DMS153 treated with DMSO at 0.1 percent for 48 hours (cell line): Measurements from ENCODE around the gene KDM1A.

Source experiments
- DNase-seq: peaks from one replicate; lab custom pipeline; 2025; ENCODE audit not compliant: unreplicated experiment; lab: John Stamatoyannopoulos, UW

Gene KDM1A

DNA sequence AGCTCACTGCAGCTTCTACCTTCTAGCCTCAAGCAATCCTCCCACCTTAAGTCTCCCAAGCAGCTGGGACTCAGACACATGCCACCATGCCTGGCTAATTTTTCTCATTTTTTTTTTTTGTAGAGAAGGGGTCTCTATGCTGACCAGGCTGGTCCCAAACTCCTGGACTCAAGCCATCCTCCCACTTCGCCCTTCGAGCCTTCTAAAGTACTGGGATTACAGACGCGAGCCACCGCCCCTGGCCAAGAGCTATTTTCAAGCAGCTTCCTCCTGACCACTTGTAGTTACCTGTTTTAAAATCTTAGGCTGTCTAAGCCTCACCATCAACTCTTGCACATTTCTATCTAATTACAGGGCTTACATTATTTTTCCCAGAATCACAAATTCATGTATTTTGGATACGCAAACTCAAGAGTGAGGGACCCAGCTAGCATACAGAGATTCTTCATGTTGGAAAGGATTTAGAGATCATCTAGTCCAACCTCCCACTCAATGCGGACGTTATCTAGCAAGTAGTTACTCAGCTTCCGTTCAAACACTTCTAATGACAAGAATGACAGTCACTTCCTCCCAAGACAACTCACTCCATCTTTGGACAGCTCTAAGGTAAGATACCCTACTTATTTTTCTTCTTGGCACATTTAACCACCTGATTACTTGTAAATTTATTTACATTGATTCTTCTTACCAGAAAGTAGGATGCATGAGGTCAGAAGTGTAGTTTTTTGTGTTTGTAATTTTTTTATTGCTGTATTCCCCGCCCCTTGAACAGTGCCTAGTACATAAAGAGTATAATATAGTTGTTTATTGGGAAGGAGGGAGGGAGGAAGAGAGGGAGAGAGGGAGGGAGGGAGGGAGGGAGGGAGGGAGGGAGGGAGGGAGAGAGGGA is 84.0 kb downstream of the KDM1A start:
- no peak for DNase-seq

DNA sequence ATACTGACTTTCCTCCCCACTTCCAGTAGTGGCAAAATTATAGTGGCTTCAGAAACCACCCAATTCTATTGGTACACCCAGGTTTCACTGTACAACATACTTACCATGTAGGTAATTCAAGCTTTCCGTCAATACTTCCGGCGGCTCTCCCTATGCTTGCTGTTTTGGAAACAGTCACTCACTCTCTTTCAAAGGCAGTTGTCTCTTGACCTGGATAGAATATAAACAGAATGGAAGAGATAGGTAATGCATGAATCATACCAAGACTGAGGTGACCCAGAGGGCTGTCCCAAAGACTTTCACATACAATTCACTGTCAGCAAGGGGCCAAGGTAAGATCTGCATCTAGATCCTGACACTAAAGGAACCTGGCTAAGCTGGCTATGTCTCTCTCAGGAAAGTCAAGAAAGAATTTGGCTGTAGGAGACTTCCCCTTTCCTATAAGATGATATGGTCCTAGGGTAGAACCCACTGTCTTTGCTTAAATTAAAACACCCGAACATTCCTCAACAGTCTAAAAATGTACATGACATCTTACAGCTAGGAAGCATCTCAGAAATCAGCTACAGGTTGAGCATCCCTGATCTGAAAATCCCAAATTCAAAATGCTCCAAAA is 89.8 kb downstream of the KDM1A start:
- no peak for DNase-seq

DNA sequence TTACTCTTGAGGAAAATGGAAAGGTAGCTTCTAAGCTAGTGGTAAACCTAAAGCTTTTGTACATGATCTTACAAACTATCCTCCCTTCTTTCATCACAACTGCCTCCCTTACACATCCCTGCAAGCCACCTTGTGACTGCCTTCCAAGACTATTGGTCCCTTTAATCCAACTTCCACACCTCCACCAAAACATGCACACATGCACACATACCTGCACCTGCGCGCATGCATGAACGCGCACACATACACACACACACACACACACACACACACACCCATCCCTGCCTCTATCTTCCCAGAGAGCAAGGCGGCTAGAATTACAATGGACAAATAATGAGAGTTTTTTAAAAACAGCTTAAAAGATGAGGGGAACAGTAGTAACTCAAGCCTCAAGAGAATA is 91.1 kb downstream of the KDM1A start:
- no peak for DNase-seq

DNA sequence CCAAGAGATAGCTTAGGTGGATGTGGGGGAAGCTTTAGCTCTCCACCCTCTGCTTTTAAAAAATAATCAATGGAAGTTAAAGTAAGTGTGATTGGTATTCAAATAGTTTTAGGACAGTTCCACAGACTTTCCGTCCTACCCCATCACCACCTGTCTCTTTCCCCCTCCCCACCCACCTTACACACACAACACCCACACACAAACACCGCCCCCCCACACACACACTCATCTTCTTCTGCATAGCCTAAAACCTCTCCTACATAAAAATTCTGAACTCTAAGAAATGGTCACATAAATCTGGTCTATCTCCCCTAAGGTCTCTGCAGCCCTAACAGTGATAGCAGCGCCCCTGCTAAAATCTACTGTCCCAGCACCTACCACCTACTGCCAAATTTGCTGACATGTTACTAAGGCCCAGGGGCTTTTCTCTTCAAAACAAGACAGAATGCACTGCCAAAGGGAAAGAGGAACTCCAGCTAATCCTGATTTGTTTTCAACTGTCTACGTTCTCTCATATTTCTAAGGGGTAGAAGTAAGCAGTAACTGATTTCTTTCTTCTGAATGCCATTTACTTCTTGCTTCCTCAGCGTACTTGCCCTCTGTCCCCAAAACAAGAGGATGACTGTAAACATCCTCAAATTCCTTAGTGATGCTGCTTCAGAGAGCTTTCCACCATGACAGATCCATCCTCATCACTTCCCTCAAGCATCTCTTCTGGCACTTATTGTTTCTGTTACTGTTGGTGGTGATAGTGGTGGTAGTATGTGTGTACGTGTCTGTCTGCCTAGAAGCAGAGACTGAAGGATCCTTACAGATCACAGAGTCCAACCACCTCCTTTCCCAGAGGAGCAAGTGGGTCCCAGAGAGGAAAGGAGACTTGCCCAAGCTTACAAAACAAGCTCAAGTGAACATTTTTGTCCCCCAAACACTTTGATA is 92.6 kb downstream of the KDM1A start:
- no peak for DNase-seq

DNA sequence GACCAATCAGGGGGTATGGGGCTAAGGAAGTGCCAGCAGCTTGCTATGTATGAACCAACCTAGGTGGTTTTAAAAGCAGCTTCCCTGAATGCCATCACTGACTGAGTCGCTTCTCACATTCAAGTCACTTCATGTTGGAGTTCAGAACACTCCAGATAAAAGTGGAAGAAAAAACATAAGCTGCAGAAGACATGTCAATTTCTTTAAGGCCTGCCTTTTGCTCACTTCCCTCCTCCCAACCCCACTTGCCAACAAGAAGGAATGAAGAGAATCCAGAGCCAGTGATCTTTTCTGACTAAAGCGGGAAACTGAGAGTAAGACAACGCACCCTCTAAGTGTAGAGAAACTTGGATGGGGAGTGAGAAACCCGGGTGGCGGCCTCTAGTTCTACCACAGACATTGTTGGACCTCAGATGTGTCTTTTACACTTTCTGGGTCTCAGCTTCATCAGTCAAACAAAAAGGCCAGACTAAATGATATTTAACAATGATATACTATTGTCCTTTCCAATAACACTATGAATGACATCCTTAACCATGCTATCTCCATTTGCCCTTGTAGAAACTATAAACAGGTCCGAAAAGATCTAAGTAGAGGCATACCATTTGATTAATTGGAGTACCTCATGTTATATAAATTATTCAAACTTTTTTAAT is 95.3 kb downstream of the KDM1A start:
- DNase-seq = no peak

DNA sequence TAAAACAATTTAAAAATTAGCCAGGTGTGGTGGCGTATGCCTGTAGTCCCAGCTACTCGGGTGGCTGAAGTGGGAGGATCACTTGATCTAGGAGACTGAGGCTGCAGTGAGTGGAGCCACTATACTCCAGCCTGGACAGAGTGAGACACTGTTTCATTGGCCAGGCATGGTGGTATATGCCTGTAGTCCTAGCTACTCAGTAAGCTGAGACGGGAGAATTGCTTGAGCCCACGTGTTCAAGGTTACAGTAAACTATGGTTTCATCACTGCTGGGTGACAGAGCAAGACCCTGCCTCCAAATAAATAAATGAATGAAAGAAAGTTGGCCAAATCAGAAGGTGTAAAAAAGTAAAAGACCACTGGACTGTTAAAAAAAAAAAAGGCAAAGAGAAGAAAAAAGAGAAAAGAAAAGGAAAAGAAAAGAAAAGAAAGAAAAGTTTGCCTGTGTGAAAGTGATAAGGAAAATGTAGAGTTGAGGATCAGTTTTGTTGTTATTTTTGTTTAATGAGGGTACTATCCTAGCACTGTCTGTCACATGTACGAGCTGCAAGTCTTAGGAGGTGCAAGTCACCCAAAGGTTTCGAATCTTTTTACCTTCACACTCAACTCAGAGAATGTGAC is 97.1 kb downstream of the KDM1A start:
- DNase-seq = no peak

DNA sequence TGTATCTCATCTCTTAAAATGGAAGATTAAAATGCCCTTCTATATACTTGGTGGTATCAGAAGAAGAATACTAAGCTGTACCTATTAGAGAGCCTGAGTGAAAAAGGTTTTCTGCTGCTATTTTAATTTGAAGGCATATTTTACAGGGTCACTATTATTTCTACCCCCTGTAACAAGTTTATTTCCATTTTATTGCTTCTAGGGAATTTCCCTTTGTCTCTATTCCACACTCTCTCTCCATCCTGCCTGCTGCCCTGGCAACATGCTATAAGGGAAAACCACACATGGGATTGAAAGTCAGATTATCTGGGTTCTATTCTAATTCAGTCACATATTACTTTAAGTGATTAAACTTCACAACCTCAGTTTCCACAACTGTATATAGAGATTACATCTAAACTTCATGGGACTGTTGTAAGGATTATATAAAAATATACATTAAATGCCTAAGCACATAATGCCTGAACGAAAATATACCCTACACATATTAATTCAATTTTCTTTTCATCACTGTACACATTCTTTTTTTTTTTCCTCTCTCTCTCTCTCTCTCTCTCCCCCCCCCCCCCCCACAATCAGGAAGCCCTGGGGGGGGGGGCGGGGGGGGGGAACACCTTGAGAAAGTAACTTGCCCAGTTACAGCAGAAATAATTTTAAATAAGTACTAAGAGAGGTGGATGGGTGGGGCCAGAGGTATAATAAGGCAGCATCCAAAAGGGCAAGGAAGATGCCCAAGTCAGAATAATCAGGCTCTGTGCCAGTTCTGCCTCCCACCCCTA is 97.8 kb downstream of the KDM1A start:
- no peak for DNase-seq

- no peak for DNase-seq
Observed at GRCh38 chr1:23118407-23118806, 99.1 kb downstream of the KDM1A start.

DNA sequence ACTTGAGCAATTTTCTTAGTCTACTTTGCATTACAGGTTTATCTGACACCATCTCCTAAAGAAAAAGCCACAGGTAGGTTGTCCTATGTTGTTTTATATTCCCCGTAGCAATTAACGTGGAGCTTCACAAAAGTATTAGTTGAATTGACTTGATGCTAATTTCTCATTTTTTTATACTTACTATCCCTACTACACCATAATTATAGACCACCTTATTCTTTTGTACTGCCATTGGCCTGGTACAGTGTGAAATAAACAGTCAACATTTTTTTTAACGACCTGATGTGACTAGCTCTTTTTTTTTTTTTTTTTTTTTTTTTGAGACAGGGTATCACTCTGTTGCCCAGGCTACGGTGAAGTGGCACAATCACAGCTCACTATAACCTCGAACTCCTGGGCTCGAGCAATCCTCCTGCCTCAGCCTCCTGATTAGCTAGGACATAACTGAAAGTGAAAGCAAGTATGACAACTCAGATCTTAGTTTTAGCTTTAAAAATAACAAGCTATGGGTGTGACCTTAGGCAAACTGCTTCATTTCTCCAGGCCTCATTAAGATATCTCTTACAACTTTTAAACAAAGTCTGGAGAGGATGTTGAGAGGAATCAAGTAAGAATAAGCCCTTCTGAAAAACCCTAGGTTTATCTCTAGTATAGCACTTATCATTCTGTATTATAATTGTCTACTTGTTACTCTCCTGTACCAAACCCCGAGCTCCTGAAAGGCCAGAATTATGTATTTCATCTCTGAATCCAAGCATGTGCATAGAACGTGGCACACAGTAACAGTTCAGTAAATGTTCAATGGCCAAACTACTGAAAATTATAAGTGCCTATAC is 99.9 kb downstream of the KDM1A start:
- DNase-seq = no peak

- no peak for DNase-seq
Observed at GRCh38 chr1:23120383-23120782, 101.1 kb downstream of the KDM1A start.

DNA sequence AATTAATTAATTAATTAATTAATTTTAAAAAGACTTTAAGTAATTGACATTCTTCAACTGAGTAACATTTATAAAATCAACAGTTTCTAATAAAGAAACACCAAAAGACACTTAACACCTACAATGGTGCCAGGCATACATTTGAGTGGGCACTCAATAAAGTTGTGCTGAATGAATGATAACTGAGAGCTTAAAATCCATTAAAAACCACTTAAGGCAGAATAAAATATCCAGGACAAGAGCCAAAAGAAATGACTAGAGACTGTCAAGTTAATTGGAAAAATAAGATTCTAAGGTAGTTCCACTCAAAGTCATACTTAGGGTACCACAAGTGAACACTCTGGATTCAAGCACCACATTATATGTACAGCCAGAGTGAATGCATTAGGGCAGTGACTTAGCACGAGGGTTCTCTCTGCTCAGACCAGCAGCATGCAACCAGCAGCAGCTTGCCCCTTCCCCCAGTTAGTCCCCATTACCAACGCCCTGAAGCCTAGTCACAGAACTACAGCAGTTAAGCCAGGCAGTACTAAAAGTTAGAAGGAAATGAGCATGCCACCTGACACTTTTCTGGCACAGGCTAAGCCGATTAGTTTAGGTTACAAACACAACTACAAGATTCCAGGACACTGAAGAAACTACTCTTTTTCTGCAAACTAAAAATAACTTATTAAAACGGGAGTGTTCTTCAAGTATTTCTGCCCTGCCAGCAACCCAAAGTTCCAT is 102.9 kb downstream of the KDM1A start:
- DNase-seq = no peak

DNA sequence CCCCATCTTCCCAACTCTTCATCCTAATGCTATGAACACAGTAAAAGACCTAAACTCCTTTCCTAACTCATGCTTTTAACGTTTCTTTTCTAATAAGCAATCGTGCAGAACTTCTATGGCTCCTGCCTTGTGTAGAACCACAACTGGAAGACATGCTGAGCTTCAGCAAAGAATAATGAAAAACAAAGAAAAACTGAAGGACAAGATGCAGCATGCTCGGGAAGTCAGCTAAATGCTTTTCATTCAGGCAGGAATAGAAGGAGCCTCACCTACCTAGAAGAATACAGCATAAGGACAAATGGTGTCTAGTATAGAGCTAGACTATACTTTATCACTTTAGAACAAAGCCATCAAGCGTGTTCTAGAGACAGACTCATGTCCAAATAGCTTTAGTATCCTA is 103.5 kb downstream of the KDM1A start:
- DNase-seq = no peak

DNA sequence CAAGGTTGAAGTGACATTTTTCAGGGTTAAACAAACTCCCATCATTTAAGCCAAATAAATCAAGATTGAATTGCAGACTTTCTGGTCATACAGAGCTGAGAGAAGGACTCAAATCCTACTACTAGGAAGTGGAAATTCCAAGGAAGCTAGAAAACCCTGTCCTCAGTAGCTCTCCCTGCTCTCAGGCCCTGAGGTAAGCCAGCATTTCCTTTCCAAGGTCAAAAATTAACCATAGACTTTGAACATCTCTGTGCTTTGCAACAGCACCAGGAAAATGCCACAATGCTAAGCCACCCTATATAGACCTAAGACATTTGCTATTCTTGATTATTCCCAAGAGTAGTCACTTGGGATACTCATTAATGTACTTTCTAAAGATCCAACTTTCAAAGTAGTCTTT is 104.3 kb downstream of the KDM1A start:
- no peak for DNase-seq

GRCh38 chr1:23124259-23125026 is 105.2 kb downstream of the KDM1A start:
- no peak for DNase-seq

DNA sequence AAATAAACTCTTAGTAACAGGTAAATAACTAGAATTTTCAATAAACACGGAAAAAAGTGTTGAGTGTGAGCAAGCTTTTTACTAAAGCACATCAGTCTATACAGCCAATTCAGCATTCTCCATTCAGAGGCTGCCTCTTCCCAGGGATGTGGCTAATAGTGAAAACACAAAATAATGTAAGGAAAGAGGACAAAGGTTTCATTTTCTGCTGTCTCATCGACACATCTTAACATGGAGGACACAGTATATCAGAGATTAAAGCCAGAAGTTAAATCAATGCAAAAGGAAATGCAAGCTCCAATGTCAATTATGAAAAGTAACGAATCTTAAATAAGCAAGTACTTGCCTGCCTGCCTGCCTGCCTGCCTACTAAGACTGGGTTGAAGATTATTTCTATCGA is 106.2 kb downstream of the KDM1A start:
- DNase-seq = no peak

DNA sequence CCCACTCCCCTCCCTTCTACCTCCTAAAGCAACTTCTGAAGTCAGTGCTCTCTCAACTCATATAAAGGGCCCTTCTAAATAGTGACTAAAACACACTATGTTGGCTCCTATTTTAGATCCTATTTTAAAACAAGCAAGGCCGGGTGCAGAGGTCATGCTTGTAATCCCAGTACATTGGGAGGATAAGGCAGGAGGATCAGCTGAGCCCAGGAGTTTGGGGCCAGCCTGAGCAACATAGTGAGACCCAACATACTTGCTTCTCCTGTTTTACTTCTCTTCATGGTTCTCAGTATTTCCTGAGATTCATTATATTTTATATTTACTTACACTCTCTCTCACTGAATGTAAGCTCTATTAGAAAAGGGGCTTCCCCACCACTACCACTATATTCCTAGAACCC is 106.9 kb downstream of the KDM1A start:
- no peak for DNase-seq

- no peak for DNase-seq
Observed at GRCh38 chr1:23126801-23127200, 107.5 kb downstream of the KDM1A start.

DNA sequence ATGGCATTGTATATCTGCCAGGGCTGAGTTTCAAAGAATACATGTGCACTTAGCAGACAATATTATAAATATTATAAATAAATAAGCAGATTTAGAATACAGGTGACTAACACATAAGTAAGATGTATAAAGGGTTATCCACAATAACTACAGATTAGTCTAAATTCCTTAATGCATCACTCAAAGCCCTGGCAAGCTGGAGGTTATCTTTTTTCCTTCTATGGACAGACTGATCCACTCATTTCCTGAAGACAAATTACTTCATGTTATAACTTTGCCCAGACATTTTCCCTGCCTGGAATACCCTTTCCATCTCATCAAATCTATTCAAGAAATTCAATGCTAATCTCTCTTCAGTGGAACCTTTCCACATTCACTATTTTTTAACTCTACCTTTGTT is 110.6 kb downstream of the KDM1A start:
- no peak for DNase-seq
